ENCODE measurements around the gene STK39.

Gene STK39

GRCh38 chr2:168212866-168213265 lies 34.5 kb downstream of the STK39 start:
- Histone ChIP-seq H3K27me3 (ENCODE audit: insufficient read depth, low read depth, severe bottlenecking) (no peaks in the 10 kb centered on the region), H3K4me3 (ENCODE audit: low read depth, low read length) (no peak overlapping the region), H3K27ac (no peak overlapping the region), H3K36me3 (no peaks in the 10 kb centered on the region), H3K9me3 (ENCODE audit: severe bottlenecking) (no peaks in the 10 kb centered on the region)
- TF ChIP-seq, protein P1, sequence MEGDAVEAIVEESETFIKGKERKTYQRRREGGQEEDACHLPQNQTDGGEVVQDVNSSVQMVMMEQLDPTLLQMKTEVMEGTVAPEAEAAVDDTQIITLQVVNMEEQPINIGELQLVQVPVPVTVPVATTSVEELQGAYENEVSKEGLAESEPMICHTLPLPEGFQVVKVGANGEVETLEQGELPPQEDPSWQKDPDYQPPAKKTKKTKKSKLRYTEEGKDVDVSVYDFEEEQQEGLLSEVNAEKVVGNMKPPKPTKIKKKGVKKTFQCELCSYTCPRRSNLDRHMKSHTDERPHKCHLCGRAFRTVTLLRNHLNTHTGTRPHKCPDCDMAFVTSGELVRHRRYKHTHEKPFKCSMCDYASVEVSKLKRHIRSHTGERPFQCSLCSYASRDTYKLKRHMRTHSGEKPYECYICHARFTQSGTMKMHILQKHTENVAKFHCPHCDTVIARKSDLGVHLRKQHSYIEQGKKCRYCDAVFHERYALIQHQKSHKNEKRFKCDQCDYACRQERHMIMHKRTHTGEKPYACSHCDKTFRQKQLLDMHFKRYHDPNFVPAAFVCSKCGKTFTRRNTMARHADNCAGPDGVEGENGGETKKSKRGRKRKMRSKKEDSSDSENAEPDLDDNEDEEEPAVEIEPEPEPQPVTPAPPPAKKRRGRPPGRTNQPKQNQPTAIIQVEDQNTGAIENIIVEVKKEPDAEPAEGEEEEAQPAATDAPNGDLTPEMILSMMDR (IDR thresholded peaks at IDR 0.05; ENCODE audit: low read depth, low read length), result no peak
- DNase-seq, result no peak

GRCh38 chr2:168212167-168212566 lies 35.2 kb downstream of the STK39 start:
- TF ChIP-seq, protein P1 (IDR thresholded peaks at IDR 0.05; ENCODE audit: low read depth, low read length), result no peak
- no peak for DNase-seq
- Histone ChIP-seq H3K9me3 (ENCODE audit: severe bottlenecking) (no peaks in the 10 kb centered on the region), H3K27ac (no peak overlapping the region), H3K36me3 (no peaks in the 10 kb centered on the region), H3K4me3 (ENCODE audit: low read depth, low read length) (no peak overlapping the region), H3K27me3 (ENCODE audit: insufficient read depth, low read depth, severe bottlenecking) (no peaks in the 10 kb centered on the region)

GRCh38 chr2:168211664-168212163 lies 35.7 kb downstream of the STK39 start:
- H3K9me3 ChIP-seq (ENCODE audit: severe bottlenecking), result no peaks in the 10 kb centered on the region
- TF ChIP-seq, protein P1 (IDR thresholded peaks at IDR 0.05; ENCODE audit: low read depth, low read length), result no peak
- no peaks in the 10 kb centered on the region for H3K27me3 ChIP-seq (ENCODE audit: insufficient read depth, low read depth, severe bottlenecking)
- no peak for DNase-seq
- no peak overlapping the region for H3K4me3 ChIP-seq (ENCODE audit: low read depth, low read length)
- H3K36me3 ChIP-seq, result no peaks in the 10 kb centered on the region
- H3K27ac ChIP-seq, result no peak overlapping the region

GRCh38 chr2:168210895-168211570 lies 36.4 kb downstream of the STK39 start:
- Histone ChIP-seq H3K36me3 (no peaks in the 10 kb centered on the region), H3K9me3 (ENCODE audit: severe bottlenecking) (no peaks in the 10 kb centered on the region), H3K27me3 (ENCODE audit: insufficient read depth, low read depth, severe bottlenecking) (no peaks in the 10 kb centered on the region), H3K27ac (no peak overlapping the region), H3K4me3 (ENCODE audit: low read depth, low read length) (no peak overlapping the region)
- TF ChIP-seq, protein P1 (IDR thresholded peaks at IDR 0.05; ENCODE audit: low read depth, low read length), result no peak
- no peak for DNase-seq

DNA sequence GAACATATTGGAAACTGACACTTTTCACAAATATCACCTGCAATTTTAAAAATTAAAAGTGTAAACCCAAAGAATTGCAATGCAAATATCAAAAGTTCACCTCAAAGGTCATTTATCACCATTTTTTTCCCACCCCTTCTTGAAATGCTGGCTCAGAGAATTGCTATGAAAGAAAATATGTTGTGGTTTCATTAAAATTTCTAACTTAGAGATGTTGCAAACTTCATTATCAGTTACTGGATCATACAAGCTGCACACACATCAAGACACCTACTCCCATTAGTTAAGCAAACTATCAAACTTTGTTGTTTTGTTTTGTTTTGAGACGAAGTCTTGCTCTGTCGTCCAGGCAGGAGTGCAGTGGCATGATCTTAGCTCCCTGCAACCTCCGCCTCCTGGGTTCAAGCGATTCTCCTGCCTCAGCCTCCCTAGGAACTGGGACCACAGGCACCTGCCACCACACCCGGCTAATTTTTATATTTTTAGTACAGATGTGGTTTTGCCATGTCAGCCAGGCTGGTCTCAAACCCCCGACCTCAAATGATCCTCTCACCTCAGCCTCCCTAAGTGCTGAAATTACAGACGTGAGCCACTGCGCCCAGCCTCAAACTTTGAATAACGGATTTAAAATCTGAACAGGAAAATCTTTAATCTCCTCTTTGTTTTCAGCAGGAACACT lies 37.0 kb downstream of the STK39 start:
- Histone ChIP-seq H3K27ac (no peak overlapping the region), H3K27me3 (ENCODE audit: insufficient read depth, low read depth, severe bottlenecking) (no peaks in the 10 kb centered on the region), H3K9me3 (ENCODE audit: severe bottlenecking) (no peaks in the 10 kb centered on the region), H3K4me3 (ENCODE audit: low read depth, low read length) (no peak overlapping the region), H3K36me3 (no peaks in the 10 kb centered on the region)
- no peak for DNase-seq
- TF ChIP-seq, protein P1 (IDR thresholded peaks at IDR 0.05; ENCODE audit: low read depth, low read length), result no peak

All from WERI-Rb-1 (cell line).